Naive thymus-derived CD4-positive, alpha-beta T cell (primary cell): ENCODE measurements around the gene EXOC6B. TPM values are rescaled to one million over a fixed set of nuclear protein-coding genes. Genes with fewer than 3 reads are reported as not detected.

Source experiments
- ATAC-seq: fragments of 150-1000 bp; cut with Tn5 transposase; 2 replicates; pipeline ENCODE4 v1.10.0; 2021; ENCODE audit warnings: mild to moderate bottlenecking, moderate library complexity
- CTCF ChIA-PET: fragments of 350-600 bp; sonication (Branson Sonifier 250); formaldehyde crosslinking; loops from one replicate; lab custom pipeline; 2021; ENCODE audit warnings: antibody characterized with exemption; lab: Charles Lee
- POLR2A ChIA-PET: fragments of 350-600 bp; sonication (Branson Sonifier 250); formaldehyde crosslinking; loops from one replicate; lab custom pipeline; 2021; ENCODE audit warnings: antibody characterized with exemption, inconsistent platforms; lab: Charles Lee
- DNase-seq, 9 donors: peaks; one replicate each; pipeline versions ENCODE4 v3.0.0 to v3.0.0-alpha.2; 2020 to 2022; ENCODE audit warnings: mixed read lengths in 1 of 9
- H3K27ac ChIP-seq: one replicate; pipeline ENCODE4 v1.7.0; 2013; ENCODE audit warnings: mild to moderate bottlenecking, low read depth, low read length, moderate library complexity
- H3K27me3 ChIP-seq, 2 donors: one replicate each; pipeline ENCODE4 v1.7.0; 2013; ENCODE audit warnings: low read length in 2 of 2, mild to moderate bottlenecking in 2 of 2, moderate library complexity in 2 of 2; ENCODE audit not compliant: control insufficient read depth in 2 of 2, insufficient read depth in 2 of 2
- H3K36me3 ChIP-seq, 3 experiments: 1 replicate in 2 of 3; 2 replicates in 1 of 3; pipeline ENCODE4 v1.7.0; 2013; ENCODE audit warnings: low read length in 3 of 3, mild to moderate bottlenecking in 3 of 3, moderate library complexity in 1 of 3; ENCODE audit not compliant: insufficient read depth in 3 of 3, control insufficient read depth in 2 of 3
- H3K4me1 ChIP-seq, 2 donors: one replicate each; pipeline ENCODE4 v1.7.0; 2013; ENCODE audit warnings: low read length in 2 of 2, mild to moderate bottlenecking in 2 of 2, moderate library complexity in 1 of 2; ENCODE audit not compliant: control insufficient read depth in 2 of 2, insufficient read depth in 2 of 2
- H3K4me3 ChIP-seq: 2 replicates; pipeline ENCODE4 v1.7.0; 2013; ENCODE audit warnings: mild to moderate bottlenecking, low read length
- H3K9me3 ChIP-seq, 3 experiments: 1 replicate in 2 of 3; 2 replicates in 1 of 3; pipeline ENCODE4 v1.7.0; 2013; ENCODE audit warnings: low read length in 3 of 3; ENCODE audit not compliant: control insufficient read depth in 2 of 3
- H3K27ac Mint-ChIP-seq, 9 donors: one replicate each; pipeline ENCODE4 v1.8.0; 2020 to 2022; ENCODE audit warnings: mixed read lengths in 9 of 9, mild to moderate bottlenecking in 8 of 9, moderate library complexity in 5 of 9, inconsistent platforms in 2 of 9
- H3K27me3 Mint-ChIP-seq, 5 donors: one replicate each; pipeline ENCODE4 v1.8.0; 2021 to 2022; ENCODE audit warnings: mixed read lengths in 5 of 5, mild to moderate bottlenecking in 1 of 5
- H3K36me3 Mint-ChIP-seq, 5 donors: one replicate each; pipeline ENCODE4 v1.8.0; 2020 to 2022; ENCODE audit warnings: mixed read lengths in 5 of 5, mild to moderate bottlenecking in 3 of 5, inconsistent platforms in 1 of 5
- H3K4me1 Mint-ChIP-seq, 7 donors: one replicate each; pipeline ENCODE4 v1.8.0; 2020 to 2022; ENCODE audit warnings: mixed read lengths in 7 of 7, mild to moderate bottlenecking in 3 of 7, inconsistent platforms in 1 of 7
- H3K4me3 Mint-ChIP-seq, 10 donors: one replicate each; pipeline ENCODE4 v1.8.0; 2020 to 2022; ENCODE audit warnings: mild to moderate bottlenecking in 10 of 10, mixed read lengths in 10 of 10, moderate library complexity in 6 of 10, inconsistent platforms in 2 of 10
- H3K9me3 Mint-ChIP-seq, 11 donors: one replicate each; pipeline ENCODE4 v1.8.0; 2020 to 2022; ENCODE audit warnings: mixed read lengths in 11 of 11, mild to moderate bottlenecking in 4 of 11, inconsistent platforms in 1 of 11, moderate library complexity in 1 of 11
- intact Hi-C, 2 donors: fragments of 100-400 bp; cut with micrococcal nuclease; formaldehyde crosslinking; loops; one replicate each; pipeline ENCODE4 v1.15.1; 2023
- polyA plus RNA-seq, 2 donors: library from polyadenylated mRNA; unstranded; fragments of 300-500 nt; fragmentation: Illumina TruSeq; gene quantifications; one replicate each; pipeline ENCODE4 v1.2.3, GENCODE V29; 2021
- total RNA-seq, 6 experiments: library from RNA in 5 of 6; stranded (reverse) in 5 of 6; gene quantifications; 1 replicate in 5 of 6; 2 replicates in 1 of 6; pipeline ENCODE4 v1.2.3 and lab custom pipeline; 2021 to 2026

EXOC6B gene
- total and polyA plus RNA-seq, 7 experiments from 2014 or later, result 3.5 to 21.9 (median 15.1) TPM

DNA sequence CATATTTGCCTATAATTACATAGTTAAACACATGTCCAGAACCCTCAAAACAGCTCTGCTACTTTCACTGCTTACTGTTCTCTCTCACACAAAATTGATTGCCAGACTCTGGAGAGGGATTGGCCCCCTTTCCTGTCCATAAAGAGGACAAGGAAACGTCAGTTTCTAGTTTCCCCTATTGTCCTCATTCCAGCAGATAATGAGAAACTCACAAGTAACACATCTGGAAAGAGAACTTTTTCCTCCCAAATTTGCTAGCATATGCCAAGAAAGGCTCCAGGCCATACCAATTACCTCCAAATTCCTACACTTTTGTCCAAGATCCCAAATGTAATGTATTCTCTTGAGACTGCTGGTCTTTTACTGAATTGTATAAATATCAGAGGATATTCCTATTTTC lies 200.5 kb downstream of the EXOC6B start:
- Histone ChIP-seq H3K36me3 (no peaks in the 10 kb centered on the region), H3K4me1 (no peaks in the 10 kb centered on the region), H3K27ac (no peak overlapping the region), H3K27me3 (no peaks in the 10 kb centered on the region), H3K4me3 (no peak overlapping the region), H3K9me3 (no peaks in the 10 kb centered on the region)
- Mint-ChIP-seq H3K27ac (no peak overlapping the region), H3K36me3 (peaks cover 0 to 9% (median 4%) of the 10 kb centered on the region in 5 donors), H3K9me3 (peaks cover 0 to 3% (median 0%) of the 10 kb centered on the region in 11 donors), H3K4me3 (no peak overlapping the region), H3K27me3 (no peaks in the 10 kb centered on the region), H3K4me1 (peaks cover 0 to 2% (median 0%) of the 10 kb centered on the region in 7 donors)
- POLR2A ChIA-PET, result no interaction called here
- CTCF ChIA-PET, result no interaction called here
- DNase-seq (no peak), ATAC-seq (no peak)
- intact Hi-C loops, result no loop called here

DNA sequence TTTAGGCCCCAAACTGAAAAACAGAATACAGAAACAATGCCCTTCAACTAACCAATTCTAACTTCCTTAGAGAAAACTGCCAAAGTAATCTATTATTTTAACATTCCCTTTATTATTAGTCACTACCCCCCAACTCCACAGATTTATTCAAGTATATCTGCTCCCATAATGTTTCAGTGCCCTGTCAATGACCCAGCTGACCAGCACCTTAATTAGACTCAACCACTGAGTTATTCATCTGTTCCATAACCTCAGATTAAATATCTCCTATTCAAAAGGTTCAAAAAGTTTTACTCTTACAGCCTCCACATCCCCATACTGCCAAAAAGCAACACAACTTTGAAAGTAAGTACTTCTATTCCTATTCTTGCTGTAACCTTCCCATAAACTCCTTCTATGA lies 202.4 kb downstream of the EXOC6B start:
- no peaks in the 10 kb centered on the region for H3K27me3 ChIP-seq
- Mint-ChIP-seq H3K27me3 (no peaks in the 10 kb centered on the region), H3K4me1 (peaks cover 0 to 10% (median 0%) of the 10 kb centered on the region in 7 donors), H3K27ac (no peak overlapping the region), H3K4me3 (no peak overlapping the region), H3K36me3 (peaks cover 0 to 20% (median 13%) of the 10 kb centered on the region in 5 donors), H3K9me3 (peaks cover 0 to 10% (median 6%) of the 10 kb centered on the region in 11 donors)
- POLR2A ChIA-PET, result no interaction called here
- no peak for ATAC-seq
- H3K9me3 ChIP-seq, result no peaks in the 10 kb centered on the region
- no peaks in the 10 kb centered on the region for H3K4me1 ChIP-seq
- no peaks in the 10 kb centered on the region for H3K36me3 ChIP-seq
- H3K4me3 ChIP-seq, result no peak overlapping the region
- intact Hi-C loops, result no loop called here
- no peak for DNase-seq
- CTCF ChIA-PET, result no interaction called here
- H3K27ac ChIP-seq, result no peak overlapping the region

GRCh38 chr2:72619626-72620025 lies 206.2 kb downstream of the EXOC6B start:
- Mint-ChIP-seq H3K36me3 (peaks cover 0 to 42% (median 29%) of the 10 kb centered on the region in 5 donors), H3K27me3 (no peaks in the 10 kb centered on the region), H3K9me3 (peaks cover 2 to 30% (median 18%) of the 10 kb centered on the region in 11 donors), H3K4me3 (no peak overlapping the region), H3K4me1 (peaks cover 0 to 12% (median 6%) of the 10 kb centered on the region in 7 donors), H3K27ac (no peak overlapping the region)
- intact Hi-C loops, result no loop called here
- ATAC-seq (no peak), DNase-seq (no peak)
- no peaks in the 10 kb centered on the region for H3K36me3 ChIP-seq
- H3K9me3 ChIP-seq, result no peaks in the 10 kb centered on the region
- H3K27me3 ChIP-seq, result no peaks in the 10 kb centered on the region
- H3K4me1 ChIP-seq, result no peaks in the 10 kb centered on the region
- ChIA-PET POLR2A (no interaction called here), CTCF (no interaction called here)
- no peak overlapping the region for H3K27ac ChIP-seq
- no peak overlapping the region for H3K4me3 ChIP-seq

DNA sequence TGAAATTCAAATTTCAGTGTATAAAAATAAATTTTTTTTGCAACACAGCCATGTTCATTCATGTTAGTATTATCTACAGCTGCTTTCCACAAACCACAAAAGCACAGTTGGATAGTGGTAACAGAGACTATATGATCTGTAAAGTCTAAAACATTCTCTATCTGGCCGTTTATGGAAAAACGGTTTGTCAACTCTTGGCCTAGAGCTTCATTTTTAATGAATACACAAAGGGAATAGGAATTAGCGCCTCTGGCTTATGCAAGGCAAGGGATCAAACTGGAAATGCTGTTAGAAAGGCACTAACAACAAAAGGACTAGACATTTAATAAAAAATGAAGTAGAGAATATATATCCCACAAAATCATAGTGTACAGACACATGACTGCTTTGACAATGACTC lies 211.9 kb downstream of the EXOC6B start:
- no peak overlapping the region for H3K27ac ChIP-seq
- H3K36me3 Mint-ChIP-seq, result peaks cover 0 to 48% (median 27%) of the 10 kb centered on the region in 5 donors
- H3K4me3 Mint-ChIP-seq, result no peak overlapping the region
- POLR2A ChIA-PET, result no interaction called here
- peaks cover 0 to 26% (median 12%) of the 10 kb centered on the region in 11 donors for H3K9me3 Mint-ChIP-seq
- intact Hi-C loops, result no loop called here
- no peaks in the 10 kb centered on the region for H3K9me3 ChIP-seq
- CTCF ChIA-PET, result no interaction called here
- no peak overlapping the region for H3K4me3 ChIP-seq
- DNase-seq (no peak), ATAC-seq (no peak)
- no peaks in the 10 kb centered on the region for H3K4me1 ChIP-seq
- H3K36me3 ChIP-seq, result no peaks in the 10 kb centered on the region
- no peaks in the 10 kb centered on the region for H3K27me3 Mint-ChIP-seq
- peaks cover 0 to 17% (median 7%) of the 10 kb centered on the region in 7 donors for H3K4me1 Mint-ChIP-seq
- no peak overlapping the region for H3K27ac Mint-ChIP-seq
- H3K27me3 ChIP-seq, result no peaks in the 10 kb centered on the region

- no peak overlapping the region for H3K27ac ChIP-seq
- H3K9me3 ChIP-seq, result no peaks in the 10 kb centered on the region
- H3K27me3 ChIP-seq, result no peaks in the 10 kb centered on the region
- ChIA-PET POLR2A (no interaction called here), CTCF (no interaction called here)
- Mint-ChIP-seq H3K27me3 (no peaks in the 10 kb centered on the region), H3K4me3 (no peak overlapping the region), H3K4me1 (peaks cover 0 to 17% (median 5%) of the 10 kb centered on the region in 7 donors), H3K36me3 (peaks cover 0 to 45% (median 21%) of the 10 kb centered on the region in 5 donors), H3K27ac (no peak overlapping the region), H3K9me3 (peaks cover 0 to 25% (median 10%) of the 10 kb centered on the region in 11 donors)
- DNase-seq (no peak), ATAC-seq (no peak)
- intact Hi-C loops, result no loop called here
- H3K4me1 ChIP-seq, result no peaks in the 10 kb centered on the region
- no peak overlapping the region for H3K4me3 ChIP-seq
- no peaks in the 10 kb centered on the region for H3K36me3 ChIP-seq
Measured at GRCh38 chr2:72612614-72613160, 213.1 kb downstream of the EXOC6B start.

- ATAC-seq, result no peak
- Histone ChIP-seq H3K36me3 (no peaks in the 10 kb centered on the region), H3K27ac (no peak overlapping the region), H3K4me1 (no peaks in the 10 kb centered on the region), H3K4me3 (no peak overlapping the region), H3K9me3 (no peaks in the 10 kb centered on the region), H3K27me3 (no peaks in the 10 kb centered on the region)
- Mint-ChIP-seq H3K27ac (no peak overlapping the region), H3K4me3 (no peak overlapping the region), H3K9me3 (peaks cover 0 to 14% (median 2%) of the 10 kb centered on the region in 11 donors), H3K4me1 (peaks cover 0 to 1% (median 0%) of the 10 kb centered on the region in 7 donors), H3K27me3 (no peaks in the 10 kb centered on the region), H3K36me3 (peaks cover 0 to 30% (median 7%) of the 10 kb centered on the region in 5 donors)
- DNase-seq, result no peak
- intact Hi-C loops, result no loop called here
- ChIA-PET CTCF (no interaction called here), POLR2A (no interaction called here)
Measured at GRCh38 chr2:72607189-72607588, 218.6 kb downstream of the EXOC6B start.

GRCh38 chr2:72605836-72606442 lies 219.9 kb downstream of the EXOC6B start:
- no peak for DNase-seq
- Mint-ChIP-seq H3K9me3 (peaks cover 0 to 14% (median 2%) of the 10 kb centered on the region in 11 donors), H3K4me1 (peaks cover 0 to 1% (median 0%) of the 10 kb centered on the region in 7 donors), H3K36me3 (peaks cover 0 to 35% (median 14%) of the 10 kb centered on the region in 5 donors), H3K27ac (no peak overlapping the region), H3K27me3 (no peaks in the 10 kb centered on the region), H3K4me3 (no peak overlapping the region)
- Histone ChIP-seq H3K36me3 (no peaks in the 10 kb centered on the region), H3K4me3 (no peak overlapping the region), H3K9me3 (no peaks in the 10 kb centered on the region), H3K27me3 (no peaks in the 10 kb centered on the region), H3K27ac (no peak overlapping the region), H3K4me1 (no peaks in the 10 kb centered on the region)
- intact Hi-C loops, result no loop called here
- no peak for ATAC-seq
- ChIA-PET POLR2A (no interaction called here), CTCF (no interaction called here)
